Left lung (tissue), 10 donors: ENCODE measurements around the gene UBAC2. TPM values are rescaled to one million over a fixed set of nuclear protein-coding genes. Genes with fewer than 3 reads are reported as not detected.
"Not testable (repeated sequence)": the region's sequence is repeated elsewhere in the genome, so short reads cannot be mapped to it uniquely, and the experiment has no call there.

Source experiments
- ATAC-seq: fragments of 200-7000 bp; cut with Tn5 transposase; one replicate; pipeline ENCODE4 v1.9.1; 2020; ENCODE audit warnings: moderate library complexity
- DNase-seq, 4 donors: peaks; one replicate each; pipeline ENCODE4 v3.0.0-alpha.2; 2013 to 2020
- H3K27ac ChIP-seq, 2 donors: fragments of 200-600 bp; sonication (generic) in 1 of 2; one replicate each; pipeline versions ENCODE4 v1.5.0 to v1.8.0; 2020 to 2021
- H3K27me3 ChIP-seq, 2 donors: fragments of 200-600 bp; sonication (generic) in 1 of 2; one replicate each; pipeline versions ENCODE4 v1.5.0 to v1.8.0; 2020 to 2021
- H3K36me3 ChIP-seq, 2 donors: fragments of 200-600 bp; sonication (generic) in 1 of 2; one replicate each; pipeline versions ENCODE4 v1.5.0 to v1.8.0; 2020 to 2021
- H3K4me1 ChIP-seq, 2 donors: fragments of 200-600 bp; one replicate each; pipeline ENCODE4 v1.8.0; 2021
- H3K4me3 ChIP-seq, 2 donors: fragments of 200-600 bp; sonication (generic) in 1 of 2; one replicate each; pipeline versions ENCODE4 v1.5.0 to v1.8.0; 2020 to 2021; ENCODE audit warnings: mild to moderate bottlenecking in 1 of 2
- H3K9me3 ChIP-seq, 2 donors: fragments of 200-600 bp; sonication (generic) in 1 of 2; one replicate each; pipeline versions ENCODE4 v1.5.0 to v1.8.0; 2020 to 2021
- CTCF ChIP-seq, 2 donors: fragments of 200-600 bp; sonication (generic) in 1 of 2; IDR thresholded peaks; one replicate each; pipeline versions ENCODE4 v1.5.0 to v1.8.0; 2021; ENCODE audit warnings: antibody characterized with exemption in 2 of 2
- intact Hi-C, 2 donors: fragments of 100-400 bp; cut with DNase I; formaldehyde crosslinking; loops; one replicate each; pipeline versions ENCODE4 v1.11.2 to v1.14.2; 2022
- polyA plus RNA-seq, 6 donors: library from polyadenylated mRNA; unstranded; fragments of 120-200 nt; gene quantifications; one replicate each; pipeline ENCODE4 v1.2.1, GENCODE V29; 2013; ENCODE audit not compliant: insufficient read length in 6 of 6
- total RNA-seq, 2 donors: library from RNA; stranded (reverse); fragmentation: NEBNext Ultra II Directional; extraction: Animal tissue kit (Norgen Biotek cat#: 25700); gene quantifications; one replicate each; pipeline ENCODE4 v1.2.1, GENCODE V29; 2021
- donor health status: DM: no; HTN: yes; CAD: no.
- donor health status: DM: no; HTN: no; CAD: no.

Gene UBAC2
- total and polyA plus RNA-seq, 8 donors, result 56.1 to 71.6 (median 66.4) TPM

GRCh38 chr13:99385161-99385560 is 184.5 kb downstream of the UBAC2 start:
- peaks cover 0 to 22% of the 10 kb centered on the region in 2 donors for H3K36me3 ChIP-seq
- no peak for DNase-seq
- peaks cover 0 to 3% of the 10 kb centered on the region in 2 donors for H3K4me1 ChIP-seq
- H3K27me3 ChIP-seq, result no peaks in the 10 kb centered on the region
- no peak overlapping the region for H3K4me3 ChIP-seq
- TF ChIP-seq CTCF (IDR thresholded peaks at IDR 0.05), result no peak
- no peaks in the 10 kb centered on the region for H3K9me3 ChIP-seq
- intact Hi-C loops, result no loop called here
- ATAC-seq, result no peak
- H3K27ac ChIP-seq, result no peak overlapping the region

GRCh38 chr13:99385940-99386339 is 185.3 kb downstream of the UBAC2 start:
- no peaks in the 10 kb centered on the region for H3K27me3 ChIP-seq
- no peak for TF ChIP-seq CTCF (IDR thresholded peaks at IDR 0.05)
- no peak for ATAC-seq
- H3K4me3 ChIP-seq, result no peak overlapping the region
- intact Hi-C loops, result no loop called here
- no peak overlapping the region for H3K27ac ChIP-seq
- DNase-seq, result no peak
- H3K36me3 ChIP-seq, result peaks cover 0 to 22% of the 10 kb centered on the region in 2 donors
- peaks cover 0 to 3% of the 10 kb centered on the region in 2 donors for H3K4me1 ChIP-seq
- no peaks in the 10 kb centered on the region for H3K9me3 ChIP-seq

GRCh38 chr13:99386495-99386894 is 185.8 kb downstream of the UBAC2 start:
- Histone ChIP-seq H3K36me3 (peaks cover 0 to 22% of the 10 kb centered on the region in 2 donors), H3K27me3 (no peaks in the 10 kb centered on the region), H3K4me3 (no peak overlapping the region), H3K27ac (no peak overlapping the region), H3K9me3 (no peaks in the 10 kb centered on the region), H3K4me1 (peaks cover 0 to 3% of the 10 kb centered on the region in 2 donors)
- no peak for ATAC-seq
- intact Hi-C loops, result no loop called here
- DNase-seq, result no peak
- no peak for TF ChIP-seq CTCF (IDR thresholded peaks at IDR 0.05)

- no peak overlapping the region for H3K4me3 ChIP-seq
- peaks cover 0 to 3% of the 10 kb centered on the region in 2 donors for H3K4me1 ChIP-seq
- no peaks in the 10 kb centered on the region for H3K27me3 ChIP-seq
- DNase-seq (peak in 2 of 4 donors; percentile 13 to 89), ATAC-seq (peak; percentile 70)
- TF ChIP-seq CTCF (IDR thresholded peaks at IDR 0.05), result peak; percentile 53 to 75
- intact Hi-C loops, result no loop called here
- H3K27ac ChIP-seq, result no peak overlapping the region
- no peaks in the 10 kb centered on the region for H3K9me3 ChIP-seq
- H3K36me3 ChIP-seq, result peaks cover 0 to 22% of the 10 kb centered on the region in 2 donors
Observed at GRCh38 chr13:99386911-99387788, 186.5 kb downstream of the UBAC2 start.

- no peak for TF ChIP-seq CTCF (IDR thresholded peaks at IDR 0.05)
- no peaks in the 10 kb centered on the region for H3K27me3 ChIP-seq
- H3K27ac ChIP-seq, result no peak overlapping the region
- DNase-seq (no peak), ATAC-seq (no peak)
- intact Hi-C loops, result no loop called here
- H3K9me3 ChIP-seq, result no peaks in the 10 kb centered on the region
- peaks cover 0 to 3% of the 10 kb centered on the region in 2 donors for H3K4me1 ChIP-seq
- no peak overlapping the region for H3K4me3 ChIP-seq
- peaks cover 0 to 22% of the 10 kb centered on the region in 2 donors for H3K36me3 ChIP-seq
Observed at GRCh38 chr13:99388334-99388923, 187.8 kb downstream of the UBAC2 start.

GRCh38 chr13:99389094-99389493 is 188.4 kb downstream of the UBAC2 start:
- H3K27ac ChIP-seq, H3K4me1 ChIP-seq, DNase-seq, intact Hi-C loops, H3K9me3 ChIP-seq, H3K4me3 ChIP-seq, ATAC-seq, H3K27me3 ChIP-seq: not testable (repeated sequence)
- H3K36me3 ChIP-seq, result peaks cover 0 to 22% of the 10 kb centered on the region in 2 donors
